Panc1 (cell line): ENCODE results near the gene LYRM1. TPM values are rescaled to one million over a fixed set of nuclear protein-coding genes. Genes with fewer than 3 reads are reported as not detected.

ENCODE experiments used
- ATAC-seq: fragments of 200-7000 bp; cut with Tn5 transposase; 2 replicates; pipeline ENCODE4 v1.9.1; 2020; ENCODE audit warnings: mild to moderate bottlenecking, moderate library complexity
- BruUV-seq: library from RNA; stranded (reverse); fragments of 400-500 nt; replicated peaks from 2 replicates; lab custom pipeline; 2021; lab: Mats Ljungman, UMichigan
- CTCF ChIA-PET: fragments of 300-600 bp; sonication (Branson Sonifier 250); formaldehyde crosslinking; loops from one replicate; lab custom pipeline; 2022; ENCODE audit warnings: antibody characterized with exemption; lab: Charles Lee
- POLR2A ChIA-PET: fragments of 300-600 bp; sonication (Branson Sonifier 250); formaldehyde crosslinking; loops from one replicate; lab custom pipeline; 2022; ENCODE audit warnings: antibody characterized with exemption; lab: Charles Lee
- DNase-seq: peaks from one replicate; pipeline ENCODE4 v3.0.0-alpha.2; 2010; ENCODE audit warnings: low read depth, low spot score
- H3K27ac ChIP-seq: 2 replicates; pipeline ENCODE4 v1.5.1; 2011; ENCODE audit warnings: mild to moderate bottlenecking, low read length, inconsistent platforms
- H3K27me3 ChIP-seq: fragments of 200-500 bp; sonication (Bioruptor generic); 2 replicates; pipeline ENCODE4 v1.6.0; 2014; ENCODE audit warnings: low read length, inconsistent platforms; ENCODE audit not compliant: control insufficient read depth, insufficient read depth
- H3K36me3 ChIP-seq: fragments of 200-500 bp; sonication (Bioruptor generic); 2 replicates; pipeline ENCODE4 v1.5.1; 2014; ENCODE audit warnings: inconsistent platforms, mild to moderate bottlenecking, low read length, moderate library complexity; ENCODE audit not compliant: control insufficient read depth, insufficient read depth
- H3K4me1 ChIP-seq: 2 replicates; pipeline ENCODE4 v1.5.1; 2011; ENCODE audit warnings: inconsistent platforms, mild to moderate bottlenecking, low read length, moderate library complexity; ENCODE audit not compliant: control insufficient read depth, insufficient read depth
- H3K4me3 ChIP-seq, 2 experiments: 2 replicates each; pipeline ENCODE4 v1.5.1; 2011 to 2012; ENCODE audit warnings: low read depth in 2 of 2, low read length in 2 of 2, mild to moderate bottlenecking in 2 of 2, inconsistent platforms in 1 of 2, moderate library complexity in 1 of 2
- H3K9me3 ChIP-seq: fragments of 200-500 bp; sonication (Bioruptor generic); 2 replicates; pipeline ENCODE4 v1.5.1; 2014; ENCODE audit warnings: low read depth, mild to moderate bottlenecking, inconsistent platforms, low read length, moderate library complexity; ENCODE audit not compliant: control insufficient read depth, insufficient read depth
- POLR2AphosphoS5 ChIP-seq: IDR thresholded peaks from 2 replicates; pipeline ENCODE4 v1.6.1; 2012; ENCODE audit warnings: mild to moderate bottlenecking, low read depth, low read length, moderate library complexity
- SIN3A ChIP-seq: IDR thresholded peaks from 2 replicates; pipeline ENCODE4 v1.6.1; 2012; ENCODE audit warnings: low read depth, mild to moderate bottlenecking, low read length, moderate library complexity, borderline replicate concordance; ENCODE audit not compliant: insufficient read depth
- TCF7L2 ChIP-seq: IDR thresholded peaks from 2 replicates; pipeline ENCODE4 v1.6.1; 2011; ENCODE audit warnings: mild to moderate bottlenecking, low read depth, low read length, inconsistent platforms
- in situ Hi-C: cut with HindIII; loops from 2 replicates; pipeline ENCODE4 v1.10.0; 2016; ENCODE audit warnings: low sequenced_read_pairs, low pct_unique_long_range_greater_than_20kb
- intact Hi-C: fragments of 100-400 bp; cut with micrococcal nuclease; formaldehyde crosslinking; loops from one replicate; pipeline ENCODE4 v1.10.0; 2022; ENCODE audit not compliant: unreplicated experiment
- total RNA-seq: library from RNA; stranded (reverse); gene quantifications from one replicate; pipeline ENCODE4 v1.2.1, GENCODE V29; 2021; ENCODE audit not compliant: unreplicated experiment
- TF ChIP-seq, protein P1 (sequence below): fragments of 450-650 bp; IDR thresholded peaks from 2 replicates; pipeline ENCODE4 v1.5.1; 2017; ENCODE audit warnings: mild to moderate bottlenecking
- TF ChIP-seq, protein P2 (sequence below), 2 experiments: IDR thresholded peaks; 2 replicates each; pipeline ENCODE4 v1.6.1; 2011 to 2012; ENCODE audit warnings: low read depth in 2 of 2, control low read depth in 1 of 2, low read length in 1 of 2, mild to moderate bottlenecking in 1 of 2, moderate library complexity in 1 of 2; ENCODE audit not compliant: insufficient read depth in 1 of 2

The LYRM1 gene
- total RNA-seq, 1 experiment from 2014 or later, result 30.7 TPM

DNA sequence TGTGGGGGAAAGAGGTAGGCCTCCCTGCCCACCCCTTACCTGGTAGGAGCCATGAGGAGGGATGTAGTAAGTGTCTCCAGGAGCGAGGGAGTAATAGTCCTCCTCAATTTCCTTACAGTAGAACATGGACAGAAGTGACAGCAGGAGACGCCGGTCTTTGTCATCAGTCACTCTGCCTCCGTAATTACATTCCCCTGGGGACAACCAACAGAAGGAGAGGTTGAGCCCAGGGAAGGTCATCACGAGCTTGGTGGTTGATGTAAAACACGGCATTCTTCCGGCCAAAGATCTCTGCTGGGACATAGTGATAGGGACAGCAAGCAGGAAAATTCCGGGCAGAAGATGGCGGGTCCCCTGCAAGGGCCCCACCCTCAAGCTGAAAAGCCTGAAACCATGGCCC lies 47.9 kb downstream of the LYRM1 start:
- TF ChIP-seq SIN3A (no peak), POLR2AphosphoS5 (no peak), TCF7L2 (no peak)
- TF ChIP-seq, protein P1, sequence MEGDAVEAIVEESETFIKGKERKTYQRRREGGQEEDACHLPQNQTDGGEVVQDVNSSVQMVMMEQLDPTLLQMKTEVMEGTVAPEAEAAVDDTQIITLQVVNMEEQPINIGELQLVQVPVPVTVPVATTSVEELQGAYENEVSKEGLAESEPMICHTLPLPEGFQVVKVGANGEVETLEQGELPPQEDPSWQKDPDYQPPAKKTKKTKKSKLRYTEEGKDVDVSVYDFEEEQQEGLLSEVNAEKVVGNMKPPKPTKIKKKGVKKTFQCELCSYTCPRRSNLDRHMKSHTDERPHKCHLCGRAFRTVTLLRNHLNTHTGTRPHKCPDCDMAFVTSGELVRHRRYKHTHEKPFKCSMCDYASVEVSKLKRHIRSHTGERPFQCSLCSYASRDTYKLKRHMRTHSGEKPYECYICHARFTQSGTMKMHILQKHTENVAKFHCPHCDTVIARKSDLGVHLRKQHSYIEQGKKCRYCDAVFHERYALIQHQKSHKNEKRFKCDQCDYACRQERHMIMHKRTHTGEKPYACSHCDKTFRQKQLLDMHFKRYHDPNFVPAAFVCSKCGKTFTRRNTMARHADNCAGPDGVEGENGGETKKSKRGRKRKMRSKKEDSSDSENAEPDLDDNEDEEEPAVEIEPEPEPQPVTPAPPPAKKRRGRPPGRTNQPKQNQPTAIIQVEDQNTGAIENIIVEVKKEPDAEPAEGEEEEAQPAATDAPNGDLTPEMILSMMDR, result no peak
- TF ChIP-seq, protein P2, sequence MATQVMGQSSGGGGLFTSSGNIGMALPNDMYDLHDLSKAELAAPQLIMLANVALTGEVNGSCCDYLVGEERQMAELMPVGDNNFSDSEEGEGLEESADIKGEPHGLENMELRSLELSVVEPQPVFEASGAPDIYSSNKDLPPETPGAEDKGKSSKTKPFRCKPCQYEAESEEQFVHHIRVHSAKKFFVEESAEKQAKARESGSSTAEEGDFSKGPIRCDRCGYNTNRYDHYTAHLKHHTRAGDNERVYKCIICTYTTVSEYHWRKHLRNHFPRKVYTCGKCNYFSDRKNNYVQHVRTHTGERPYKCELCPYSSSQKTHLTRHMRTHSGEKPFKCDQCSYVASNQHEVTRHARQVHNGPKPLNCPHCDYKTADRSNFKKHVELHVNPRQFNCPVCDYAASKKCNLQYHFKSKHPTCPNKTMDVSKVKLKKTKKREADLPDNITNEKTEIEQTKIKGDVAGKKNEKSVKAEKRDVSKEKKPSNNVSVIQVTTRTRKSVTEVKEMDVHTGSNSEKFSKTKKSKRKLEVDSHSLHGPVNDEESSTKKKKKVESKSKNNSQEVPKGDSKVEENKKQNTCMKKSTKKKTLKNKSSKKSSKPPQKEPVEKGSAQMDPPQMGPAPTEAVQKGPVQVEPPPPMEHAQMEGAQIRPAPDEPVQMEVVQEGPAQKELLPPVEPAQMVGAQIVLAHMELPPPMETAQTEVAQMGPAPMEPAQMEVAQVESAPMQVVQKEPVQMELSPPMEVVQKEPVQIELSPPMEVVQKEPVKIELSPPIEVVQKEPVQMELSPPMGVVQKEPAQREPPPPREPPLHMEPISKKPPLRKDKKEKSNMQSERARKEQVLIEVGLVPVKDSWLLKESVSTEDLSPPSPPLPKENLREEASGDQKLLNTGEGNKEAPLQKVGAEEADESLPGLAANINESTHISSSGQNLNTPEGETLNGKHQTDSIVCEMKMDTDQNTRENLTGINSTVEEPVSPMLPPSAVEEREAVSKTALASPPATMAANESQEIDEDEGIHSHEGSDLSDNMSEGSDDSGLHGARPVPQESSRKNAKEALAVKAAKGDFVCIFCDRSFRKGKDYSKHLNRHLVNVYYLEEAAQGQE (IDR thresholded peaks at IDR 0.05; ENCODE audit: insufficient read depth in 1 of 2, low read depth in 2 of 2, low read length in 1 of 2), result no peak
- Histone ChIP-seq H3K27ac (no peak overlapping the region), H3K4me1 (no peaks in the 10 kb centered on the region), H3K9me3 (no peaks in the 10 kb centered on the region), H3K36me3 (no peaks in the 10 kb centered on the region), H3K4me3 (no peak overlapping the region), H3K27me3 (no peaks in the 10 kb centered on the region; the same call in 1 of the 2 replicates)
- ChIA-PET CTCF (no interaction called here), POLR2A (no interaction called here)
- DNase-seq (no peak), ATAC-seq (no peak)
- intact Hi-C loops (no loop called here), in situ Hi-C loops (no loop called here)
- no TSS peak for BruUV-seq

DNA sequence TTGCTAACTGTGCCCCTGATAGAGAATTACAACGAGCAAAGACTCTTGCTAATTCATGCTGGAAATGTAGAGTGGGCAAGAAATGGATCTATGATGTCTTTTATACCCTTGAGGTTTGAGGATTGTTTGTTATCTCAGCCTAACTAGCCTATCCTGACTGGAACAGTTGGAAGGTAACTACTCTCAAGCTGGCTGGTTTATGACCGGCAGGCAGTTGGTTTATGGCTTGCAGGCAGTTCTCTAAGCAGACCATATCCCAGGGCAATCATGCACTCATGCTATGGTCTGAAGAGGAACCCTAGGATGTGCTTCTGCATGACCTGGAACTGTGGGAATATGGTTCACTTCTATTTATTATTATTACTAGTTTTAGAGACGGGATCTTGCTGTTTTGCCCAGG lies 49.1 kb downstream of the LYRM1 start:
- BruUV-seq, result no TSS peak
- TF ChIP-seq TCF7L2 (no peak), POLR2AphosphoS5 (no peak), SIN3A (no peak)
- TF ChIP-seq, protein P2 (IDR thresholded peaks at IDR 0.05; ENCODE audit: insufficient read depth in 1 of 2, low read depth in 2 of 2, low read length in 1 of 2), result no peak
- TF ChIP-seq, protein P1, result no peak
- in situ Hi-C loops (no loop called here), intact Hi-C loops (no loop called here)
- ChIA-PET CTCF (no interaction called here), POLR2A (no interaction called here)
- no peak overlapping the region for H3K27ac ChIP-seq
- no peaks in the 10 kb centered on the region for H3K9me3 ChIP-seq
- DNase-seq, result no peak
- no peaks in the 10 kb centered on the region for H3K4me1 ChIP-seq
- no peak overlapping the region for H3K4me3 ChIP-seq
- no peak for ATAC-seq
- H3K36me3 ChIP-seq, result no peaks in the 10 kb centered on the region
- no peaks in the 10 kb centered on the region; the same call in 1 of the 2 replicates for H3K27me3 ChIP-seq
